Smooth muscle cell of the umbilical artery (primary cell): Measurements from ENCODE around the gene RBM41. TPM values are rescaled to one million over a fixed set of nuclear protein-coding genes. Genes with fewer than 3 reads are reported as not detected.

Experiments used
- total RNA-seq: library from RNA; depleted of rRNA; stranded (reverse); fragments of >200 nt; gene quantifications from 2 replicates; pipeline ENCODE4 v1.2.3, GENCODE V29; 2014

RBM41 gene
- total RNA-seq, result 14.5 and 14.6 TPM in 2 replicates

GRCh38 chrX:107118322-107119147 is at the start of gene RBM41:
Gene RBM41 (minus strand): TSS chrX:107118822. CDS start chrX:107118773, 49 bp downstream.

Other genes with a start within 250 kb of the RBM41 start
- gene RIPPLY1, start 215.5 kb downstream of the RBM41 start, total RNA-seq, result not detected in 2 replicates
- 0.14 TPM in 1 of 2 replicates, not detected in the other for gene CLDN2, start 198.4 kb downstream of the RBM41 start, total RNA-seq
- 59.4 and 112 TPM in 2 replicates for gene MORC4, start 118.6 kb downstream of the RBM41 start, total RNA-seq
- gene NUP62CL, start 87.6 kb upstream of the RBM41 start, total RNA-seq, result not detected in 2 replicates
- not detected in 2 replicates for gene DNAAF6, start 87.8 kb upstream of the RBM41 start, total RNA-seq